C1 segment of cervical spinal cord (tissue), 14 donors: Measurements from ENCODE around the gene SUPT7L.

Experiments
- DNase-seq, 14 donors: peaks; one replicate each; lab custom pipeline; 2025; lab: John Stamatoyannopoulos, UW

SUPT7L gene

GRCh38 chr2:27663285-27664153, at the start of gene SUPT7L, which contains the start of gene SLC4A1AP:
SUPT7L (minus strand) TSS chr2:27663614; CDS start chr2:27662192, 1,422 bp downstream.
SLC4A1AP (plus strand) TSS chr2:27663889; CDS start chr2:27663915, 26 bp downstream.
- peak in 13 of 14 donors; percentile 56 to 96 (median 88) for DNase-seq

- no peak for DNase-seq
Observed at GRCh38 chr2:27713201-27713600, 49.8 kb upstream of the SUPT7L start.

GRCh38 chr2:27712522-27712921, 49.1 kb upstream of the SUPT7L start:
- DNase-seq: no peak

- no peak for DNase-seq
Observed at GRCh38 chr2:27711804-27712203, 48.4 kb upstream of the SUPT7L start.

GRCh38 chr2:27710640-27711430, 47.4 kb upstream of the SUPT7L start:
- no peak for DNase-seq

GRCh38 chr2:27709960-27710575, 46.7 kb upstream of the SUPT7L start:
- DNase-seq: no peak

- DNase-seq: no peak
Observed at GRCh38 chr2:27709326-27709725, 45.9 kb upstream of the SUPT7L start.

GRCh38 chr2:27708666-27709065, 45.3 kb upstream of the SUPT7L start:
- no peak for DNase-seq

GRCh38 chr2:27708257-27708654, 44.8 kb upstream of the SUPT7L start:
- no peak for DNase-seq

- DNase-seq: no peak
Observed at GRCh38 chr2:27707462-27708256, 44.2 kb upstream of the SUPT7L start.

GRCh38 chr2:27705851-27706622, 42.6 kb upstream of the SUPT7L start:
- peak in 2 of 14 donors; percentile 8 to 60 for DNase-seq

GRCh38 chr2:27704342-27704876, 41.0 kb upstream of the SUPT7L start:
- DNase-seq: no peak

GRCh38 chr2:27703638-27704341, 40.4 kb upstream of the SUPT7L start:
- peak in 12 of 14 donors; percentile 24 to 67 (median 49) for DNase-seq

GRCh38 chr2:27702302-27702701, 38.9 kb upstream of the SUPT7L start:
- no peak for DNase-seq

GRCh38 chr2:27701676-27702075, 38.3 kb upstream of the SUPT7L start:
- peak in 1 of 14 donors; percentile 32 for DNase-seq

- DNase-seq: no peak
Observed at GRCh38 chr2:27697660-27698059, 34.2 kb upstream of the SUPT7L start.

- DNase-seq: no peak
Observed at GRCh38 chr2:27690052-27690451, 26.6 kb upstream of the SUPT7L start.

- no peak for DNase-seq
Observed at GRCh38 chr2:27689424-27689823, 26.0 kb upstream of the SUPT7L start.

- DNase-seq: no peak
Observed at GRCh38 chr2:27687232-27687631, 23.8 kb upstream of the SUPT7L start.
